GM12801 (cell line): ENCODE data around the gene MON1A.

Experiments used
- CTCF ChIP-seq: IDR thresholded peaks from one replicate; pipeline ENCODE4 v1.5.1; 2011; ENCODE audit warnings: control low read depth; ENCODE audit not compliant: insufficient read length; ENCODE audit errors: extremely low read depth

MON1A gene

DNA sequence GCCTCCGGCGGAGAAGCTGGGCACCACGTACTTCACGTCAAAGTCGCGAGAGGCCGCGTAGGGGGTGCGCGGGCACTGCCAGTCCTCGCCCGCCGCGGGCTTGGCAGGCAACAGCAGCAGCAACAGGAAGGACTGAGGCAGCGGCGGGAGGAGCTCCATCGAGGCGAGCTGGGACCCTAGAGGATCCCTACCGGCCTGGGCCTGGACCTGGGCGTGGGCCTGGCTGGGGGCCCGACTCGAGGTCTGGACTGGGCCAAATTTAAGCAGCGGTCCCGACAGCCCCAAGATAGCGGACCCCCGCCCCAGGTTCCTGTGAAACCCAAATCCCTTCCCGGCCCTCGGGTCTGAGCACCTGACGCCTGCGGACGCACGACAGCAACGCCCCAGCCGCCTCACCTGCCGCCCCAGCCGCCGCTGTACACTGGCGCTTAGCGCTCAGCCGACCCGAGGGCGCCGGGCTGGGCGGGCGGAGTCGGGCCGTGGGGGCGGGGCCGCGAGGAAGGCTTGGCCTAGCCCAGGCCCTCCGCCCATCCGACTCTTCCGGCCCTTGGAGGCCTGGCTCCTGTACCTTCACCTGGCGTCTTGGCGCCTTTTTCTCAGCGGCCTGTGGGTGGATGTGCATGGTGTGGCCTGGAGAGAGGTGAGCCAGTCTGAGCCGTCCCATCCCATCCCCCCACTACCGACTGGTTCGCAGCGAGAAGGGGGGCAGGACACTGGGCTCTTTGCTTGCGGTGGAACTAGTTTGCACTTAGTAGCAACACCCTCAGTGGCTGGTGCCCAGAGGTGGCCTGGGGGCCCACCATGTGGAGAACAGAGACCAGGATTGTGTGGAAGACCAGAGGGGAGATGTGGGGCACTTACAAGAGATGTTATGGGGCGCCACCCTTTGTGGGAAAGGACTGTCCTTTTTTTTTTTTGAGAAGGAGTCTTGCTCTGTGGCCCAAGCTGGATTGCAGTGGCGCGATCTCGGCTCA is 25.9 kb downstream of the MON1A start, which contains the start of gene MST1R:
Gene MST1R (minus strand): TSS at position 423 of the 974 bp plus-strand sequence. CDS start 264 bp downstream, at position 159.
- no peak for TF ChIP-seq CTCF

- TF ChIP-seq CTCF, result no peak
These were observed 26.9 kb downstream of the MON1A start for GRCh38 chr3:49902511-49903345.

DNA sequence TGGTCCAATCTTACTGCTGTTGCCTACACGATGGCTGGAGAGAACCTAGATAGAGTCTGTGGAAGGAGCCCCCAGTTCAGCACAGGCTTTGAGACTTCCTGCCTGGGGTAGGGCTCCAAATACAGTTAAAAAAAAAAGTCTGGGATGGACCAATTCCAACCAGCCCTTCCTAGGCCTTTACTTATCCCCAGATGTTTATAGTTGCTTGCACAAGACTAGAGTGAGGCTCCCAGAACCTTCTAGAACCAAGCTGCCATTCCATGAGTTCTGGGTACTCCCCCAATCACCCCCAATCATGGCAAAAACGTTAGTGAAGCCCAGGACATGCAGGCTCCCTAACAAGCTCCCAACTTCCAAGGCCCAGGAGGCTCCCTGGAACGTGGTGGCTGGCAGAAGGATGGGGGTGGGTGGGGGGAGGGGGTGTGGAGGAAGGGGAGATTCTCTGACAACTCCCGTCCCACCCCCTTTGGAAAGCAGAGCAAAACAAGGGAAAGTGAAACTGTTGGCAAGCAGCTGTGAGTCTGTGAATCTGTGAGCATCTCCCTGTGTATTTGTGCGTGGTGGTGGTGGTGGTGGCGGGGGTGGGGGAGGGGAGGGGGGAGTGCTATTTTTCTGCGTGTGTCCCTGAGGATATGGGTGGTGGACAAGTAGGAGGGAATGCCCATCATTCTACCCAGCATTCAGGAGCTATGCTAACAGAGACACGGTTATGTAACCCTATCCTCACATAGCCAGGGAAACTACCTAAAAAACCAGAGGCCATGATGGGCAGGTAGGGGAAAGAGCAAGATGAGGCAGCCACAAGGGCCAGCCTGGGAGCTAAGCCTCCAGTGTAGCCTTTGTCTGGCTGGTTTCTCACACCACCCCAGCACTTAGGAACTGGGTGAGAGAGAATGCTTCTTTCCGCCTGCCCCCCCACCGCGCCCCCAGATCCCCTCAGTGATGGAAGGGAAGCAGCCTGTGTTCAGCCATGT is 28.0 kb downstream of the MON1A start:
- TF ChIP-seq CTCF, result no peak

- TF ChIP-seq CTCF, result no peak
These were observed 29.0 kb downstream of the MON1A start for GRCh38 chr3:49900491-49901153.

DNA sequence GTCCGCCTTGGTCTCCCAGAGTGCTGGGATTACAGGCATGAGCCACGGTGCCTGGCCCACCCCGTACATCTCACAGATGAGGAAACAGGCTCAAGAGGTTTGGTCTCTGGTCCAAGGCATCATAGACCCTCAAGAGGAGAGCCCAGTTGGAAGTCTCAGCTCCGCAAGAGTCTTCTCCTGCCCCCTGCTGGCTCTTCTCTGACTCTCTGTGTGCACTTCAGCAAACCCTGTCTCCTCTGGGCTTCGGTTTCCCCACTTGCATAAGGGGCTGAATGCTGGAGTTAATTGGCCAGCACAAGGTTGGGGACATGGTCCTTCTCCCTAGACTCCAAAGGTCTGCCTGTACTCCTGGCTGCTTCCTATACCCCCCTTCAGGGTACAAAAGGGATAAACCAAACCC is 29.8 kb downstream of the MON1A start:
- no peak for TF ChIP-seq CTCF

DNA sequence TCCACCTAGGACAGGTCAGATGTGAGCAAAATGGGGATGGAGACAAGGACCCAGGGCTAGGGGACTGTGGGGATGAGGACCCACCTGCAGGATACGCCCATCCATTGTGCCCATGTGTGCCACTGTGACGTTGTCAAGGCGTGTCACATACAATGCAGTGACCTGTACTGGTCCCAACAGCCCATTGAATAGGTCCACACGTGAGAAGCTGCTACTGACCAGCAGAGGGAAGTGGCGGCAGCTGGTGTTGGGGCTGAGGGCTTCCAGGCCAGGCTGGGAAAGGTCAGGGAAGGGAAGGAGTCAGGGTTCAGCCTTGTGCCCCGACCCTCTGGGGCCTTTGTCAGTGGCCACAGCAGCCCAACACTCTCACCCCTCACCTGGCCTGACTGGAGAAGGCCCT is 30.6 kb downstream of the MON1A start:
- no peak for TF ChIP-seq CTCF
